GM19193 (cell line): Measurements from ENCODE around the gene GOSR2.

Experiments
- POLR2A ChIP-seq: IDR thresholded peaks from 4 replicates; pipeline ENCODE4 v1.6.1; 2011; ENCODE audit not compliant: insufficient read depth, insufficient read length; ENCODE audit errors: extremely low read depth

Gene GOSR2

GRCh38 chr17:46922804-46923635 is at the start of gene GOSR2:
Gene GOSR2 (plus strand): TSS chr17:46923160. CDS start chr17:46923193, 33 bp downstream.
- TF ChIP-seq POLR2A, result peak; percentile 96

GRCh38 chr17:46873941-46874645 is 48.9 kb upstream of the GOSR2 start:
- TF ChIP-seq POLR2A, result no peak

GRCh38 chr17:46874906-46875305 is 48.1 kb upstream of the GOSR2 start:
- no peak for TF ChIP-seq POLR2A

GRCh38 chr17:46875849-46876352 is 47.1 kb upstream of the GOSR2 start:
- no peak for TF ChIP-seq POLR2A

GRCh38 chr17:46876353-46876887 is 46.5 kb upstream of the GOSR2 start:
- TF ChIP-seq POLR2A, result no peak

GRCh38 chr17:46876926-46877325 is 46.0 kb upstream of the GOSR2 start:
- TF ChIP-seq POLR2A, result no peak

GRCh38 chr17:46877466-46877865 is 45.5 kb upstream of the GOSR2 start:
- TF ChIP-seq POLR2A, result no peak

GRCh38 chr17:46878055-46878454 is 44.9 kb upstream of the GOSR2 start:
- TF ChIP-seq POLR2A, result no peak

GRCh38 chr17:46879101-46879500 is 43.9 kb upstream of the GOSR2 start:
- TF ChIP-seq POLR2A, result no peak

GRCh38 chr17:46881015-46881414 is 41.9 kb upstream of the GOSR2 start:
- no peak for TF ChIP-seq POLR2A

- TF ChIP-seq POLR2A, result no peak
These were observed 40.3 kb upstream of the GOSR2 start for GRCh38 chr17:46882666-46883065.

GRCh38 chr17:46883871-46884520 is 39.0 kb upstream of the GOSR2 start:
- TF ChIP-seq POLR2A, result no peak

- TF ChIP-seq POLR2A, result no peak
These were observed 38.4 kb upstream of the GOSR2 start for GRCh38 chr17:46884552-46884951.

GRCh38 chr17:46885415-46886309 is 37.3 kb upstream of the GOSR2 start:
- no peak for TF ChIP-seq POLR2A
